Neural crest cell (in vitro differentiated cells): Measurements from ENCODE around the gene GJA5. TPM values are rescaled to one million over a fixed set of nuclear protein-coding genes. Genes with fewer than 3 reads are reported as not detected.
A peak's percentile ranks its signal among the peaks of the same experiment; 100 is the strongest.

ENCODE experiments used
- DNase-seq: peaks from one replicate; pipeline ENCODE4 v3.0.0; 2021; ENCODE audit warnings: low read depth, mixed read lengths, low spot score
- H3K27ac Mint-ChIP-seq: one replicate; pipeline ENCODE4 v1.8.0; 2021; ENCODE audit warnings: mild to moderate bottlenecking, mixed read lengths; ENCODE audit not compliant: unreplicated experiment
- H3K27me3 Mint-ChIP-seq: 2 replicates; pipeline ENCODE4 v1.8.0; 2021; ENCODE audit warnings: low read depth, mild to moderate bottlenecking, mixed read lengths
- H3K36me3 Mint-ChIP-seq: 2 replicates; pipeline ENCODE4 v1.8.0; 2021; ENCODE audit warnings: low read depth, mild to moderate bottlenecking, mixed read lengths
- H3K4me1 Mint-ChIP-seq: 2 replicates; pipeline ENCODE4 v1.8.0; 2021; ENCODE audit warnings: mixed read lengths
- H3K4me3 Mint-ChIP-seq: one replicate; pipeline ENCODE4 v1.8.0; 2021; ENCODE audit warnings: mild to moderate bottlenecking, mixed read lengths
- H3K9me3 Mint-ChIP-seq: 2 replicates; pipeline ENCODE4 v1.8.0; 2021; ENCODE audit warnings: mixed read lengths
- CTCF ChIP-seq: fragments of 200-600 bp; sonication (generic); conservative IDR thresholded peaks from 2 replicates; pipeline ENCODE4 v1.5.0; 2021; ENCODE audit warnings: antibody characterized with exemption, mild to moderate bottlenecking
- total RNA-seq: library from RNA; stranded (reverse); gene quantifications from 2 replicates; pipeline ENCODE4 v1.2.1, GENCODE V29; 2021

GJA5 gene
- total RNA-seq, 1 donor from 2014 or later: 1.2 TPM

- H3K36me3 Mint-ChIP-seq: no peaks in the 10 kb centered on the region
- no peak overlapping the region for H3K4me3 Mint-ChIP-seq
- no peak for TF ChIP-seq CTCF
- no peak overlapping the region for H3K27ac Mint-ChIP-seq
- peaks cover 12% of the 10 kb centered on the region for H3K4me1 Mint-ChIP-seq
- DNase-seq: no peak
- H3K27me3 Mint-ChIP-seq: peaks cover 4% of the 10 kb centered on the region
- no peaks in the 10 kb centered on the region for H3K9me3 Mint-ChIP-seq
Measured at GRCh38 chr1:147772570-147772969, 12.2 kb upstream of the GJA5 start.

- no peaks in the 10 kb centered on the region for H3K36me3 Mint-ChIP-seq
- no peaks in the 10 kb centered on the region for H3K9me3 Mint-ChIP-seq
- no peak overlapping the region for H3K4me3 Mint-ChIP-seq
- peaks cover 12% of the 10 kb centered on the region for H3K4me1 Mint-ChIP-seq
- TF ChIP-seq CTCF: no peak
- peak overlapping the region; percentile 66 for H3K27ac Mint-ChIP-seq
- DNase-seq: no peak
- peaks cover 4% of the 10 kb centered on the region for H3K27me3 Mint-ChIP-seq
Measured at GRCh38 chr1:147771226-147772125, 11.1 kb upstream of the GJA5 start.

- no peaks in the 10 kb centered on the region for H3K9me3 Mint-ChIP-seq
Measured at GRCh38 chr1:147769106-147769505, 8.7 kb upstream of the GJA5 start.

GRCh38 chr1:147768582-147768981, 8.2 kb upstream of the GJA5 start:
- no peak for TF ChIP-seq CTCF
- Mint-ChIP-seq H3K27ac (no peak overlapping the region), H3K36me3 (no peaks in the 10 kb centered on the region), H3K9me3 (no peaks in the 10 kb centered on the region), H3K4me3 (no peak overlapping the region), H3K4me1 (peaks cover 9% of the 10 kb centered on the region), H3K27me3 (peaks cover 2% of the 10 kb centered on the region)
- no peak for DNase-seq

More at GRCh38 chr1:147769106-147769505, 8.7 kb upstream of the GJA5 start:
- Mint-ChIP-seq H3K27me3 (peaks cover 4% of the 10 kb centered on the region), H3K36me3 (no peaks in the 10 kb centered on the region), H3K4me1 (peaks cover 12% of the 10 kb centered on the region), H3K4me3 (no peak overlapping the region), H3K27ac (no peak overlapping the region)
- no peak for TF ChIP-seq CTCF
- DNase-seq: no peak

GRCh38 chr1:147768101-147768500, 7.7 kb upstream of the GJA5 start:
- no peaks in the 10 kb centered on the region for H3K36me3 Mint-ChIP-seq
- H3K27me3 Mint-ChIP-seq: no peaks in the 10 kb centered on the region
- TF ChIP-seq CTCF: no peak
- H3K27ac Mint-ChIP-seq: peak overlapping the region; percentile 62
- no peaks in the 10 kb centered on the region for H3K9me3 Mint-ChIP-seq
- H3K4me3 Mint-ChIP-seq: no peak overlapping the region
- H3K4me1 Mint-ChIP-seq: peaks cover 4% of the 10 kb centered on the region
- DNase-seq: no peak
